Measurements from ENCODE around the gene CRTC2.
"Not testable (repeated sequence)": the region's sequence is repeated elsewhere in the genome, so short reads cannot be mapped to it uniquely, and the experiment has no call there.

CRTC2 gene

DNA sequence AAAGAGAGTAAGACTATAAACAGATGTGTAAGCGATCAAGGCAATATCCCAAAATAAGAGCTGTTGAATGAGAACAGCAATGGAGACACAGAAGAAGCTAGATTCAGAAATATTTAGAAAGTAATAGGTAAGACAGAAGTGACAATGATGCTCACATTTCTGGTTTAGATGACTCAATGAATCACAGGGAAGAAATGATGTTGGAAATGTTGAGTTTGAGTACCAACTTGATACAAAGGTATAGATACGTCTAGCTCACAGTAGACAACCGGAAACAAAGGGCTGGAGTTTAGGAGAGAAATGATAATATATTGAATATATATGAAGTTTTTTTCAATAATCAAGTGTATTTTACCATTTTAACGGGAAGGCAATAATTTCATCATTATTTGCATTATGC, 42.1 kb downstream of the CRTC2 start:
- in situ Hi-C loops (cut with HindIII; ENCODE audit: low pct_ligation_motif_present, low pct_unique_long_range_greater_than_20kb, low sequenced_read_pairs) = no loop called here
- no peak for DNase-seq

- in situ Hi-C loops (cut with HindIII; ENCODE audit: low pct_ligation_motif_present, low pct_unique_long_range_greater_than_20kb, low sequenced_read_pairs) = no loop called here
- no peak for DNase-seq
These were observed 46.1 kb downstream of the CRTC2 start for GRCh38 chr1:153912349-153912748.

DNA sequence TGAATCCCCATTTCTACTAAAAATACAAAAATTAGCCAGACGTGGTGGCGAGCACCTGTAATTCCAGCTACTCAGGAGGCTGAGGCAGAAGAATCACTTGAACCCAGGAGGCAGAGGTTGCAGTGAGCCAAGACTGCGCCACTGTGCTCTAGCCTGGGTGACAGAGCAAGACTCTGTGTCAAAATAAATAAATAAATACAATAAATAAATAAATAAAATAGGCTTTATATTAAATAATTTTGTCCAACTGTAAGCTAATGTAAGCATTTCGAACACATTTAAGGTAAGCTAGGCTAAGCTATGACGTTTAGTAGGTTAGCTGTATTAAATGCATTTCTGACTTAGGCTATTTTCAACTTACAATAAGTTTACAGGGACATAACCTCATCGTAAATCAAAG, 47.9 kb downstream of the CRTC2 start:
- in situ Hi-C loops (cut with HindIII; ENCODE audit: low pct_ligation_motif_present, low pct_unique_long_range_greater_than_20kb, low sequenced_read_pairs); DNase-seq: not testable (repeated sequence)

- DNase-seq = no peak
- in situ Hi-C loops (cut with HindIII; ENCODE audit: low pct_ligation_motif_present, low pct_unique_long_range_greater_than_20kb, low sequenced_read_pairs) = no loop called here
These were observed 50.3 kb downstream of the CRTC2 start for GRCh38 chr1:153908071-153908470.

GRCh38 chr1:153907134-153907533, 51.3 kb downstream of the CRTC2 start:
- no peak for DNase-seq
- in situ Hi-C loops (cut with HindIII; ENCODE audit: low pct_ligation_motif_present, low pct_unique_long_range_greater_than_20kb, low sequenced_read_pairs) = no loop called here

- in situ Hi-C loops (cut with HindIII; ENCODE audit: low pct_ligation_motif_present, low pct_unique_long_range_greater_than_20kb, low sequenced_read_pairs) = no loop called here
- no peak for DNase-seq
These were observed 52.0 kb downstream of the CRTC2 start for GRCh38 chr1:153906396-153906795.

DNA sequence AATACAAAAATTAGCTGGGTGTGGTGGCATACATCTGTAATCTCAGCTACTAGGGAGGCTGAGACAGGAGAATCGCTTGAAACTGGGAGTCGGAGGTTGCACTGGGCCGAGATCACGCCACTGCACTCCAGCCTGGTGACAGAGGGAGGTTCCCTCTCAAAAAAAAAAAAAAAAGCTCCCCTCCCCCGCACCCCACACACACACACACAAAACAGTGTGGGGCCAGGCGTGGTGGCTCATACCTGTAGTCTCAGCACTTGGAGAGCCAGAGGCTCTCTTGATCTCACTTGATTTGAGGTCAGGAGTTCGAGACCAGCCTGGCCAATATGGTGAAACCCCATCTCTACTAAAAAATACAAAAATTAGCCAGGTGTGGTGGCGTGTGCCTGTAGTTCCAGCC, 52.5 kb downstream of the CRTC2 start:
- in situ Hi-C loops (cut with HindIII; ENCODE audit: low pct_ligation_motif_present, low pct_unique_long_range_greater_than_20kb, low sequenced_read_pairs) = not testable (repeated sequence)

DNA sequence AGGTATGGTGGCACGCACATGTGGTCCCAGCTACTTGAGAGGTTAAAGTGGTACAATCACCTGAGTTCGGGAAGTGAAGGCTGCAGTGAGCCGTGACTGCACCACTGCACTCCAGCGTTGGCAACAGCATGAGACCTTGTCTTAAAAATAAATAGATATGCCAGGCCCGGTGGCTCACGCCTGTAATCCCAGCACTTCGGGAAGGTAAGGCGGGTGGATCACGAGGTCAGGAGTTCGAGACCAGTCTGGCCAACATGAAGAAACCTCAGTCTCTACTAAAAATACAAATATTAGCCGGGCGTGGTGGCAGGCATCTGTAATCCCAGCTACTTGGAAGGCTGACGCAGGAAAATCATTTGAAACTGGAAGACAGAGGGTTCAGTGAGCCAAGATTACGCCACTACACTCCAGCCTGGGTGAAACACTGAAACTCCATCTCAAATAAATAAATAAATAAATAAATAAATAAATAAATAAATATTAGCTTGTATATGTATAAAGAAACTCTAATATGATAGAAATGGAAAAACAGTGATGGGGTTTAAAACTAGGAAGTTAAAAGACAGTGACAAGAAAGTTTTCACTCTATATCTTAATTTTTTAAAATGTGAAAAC, 54.5 kb downstream of the CRTC2 start:
- in situ Hi-C loops (cut with HindIII; ENCODE audit: low pct_ligation_motif_present, low pct_unique_long_range_greater_than_20kb, low sequenced_read_pairs) = no loop called here
- no peak for DNase-seq

More for the DNA sequence above, 52.5 kb downstream of the CRTC2 start:
- DNase-seq = not testable (repeated sequence)

GRCh38 chr1:153899509-153899908, 58.9 kb downstream of the CRTC2 start:
- no peak for DNase-seq
- in situ Hi-C loops (cut with HindIII; ENCODE audit: low pct_ligation_motif_present, low pct_unique_long_range_greater_than_20kb, low sequenced_read_pairs) = no loop called here

Data from ACHN (cell line).